ENCODE data around the gene ZMYND11. TPM values are rescaled to one million over a fixed set of nuclear protein-coding genes. Genes with fewer than 3 reads are reported as not detected.

ZMYND11 gene
- polyA plus RNA-seq, 3 donors = 7.0 to 11.8 (median 8.8) TPM

DNA sequence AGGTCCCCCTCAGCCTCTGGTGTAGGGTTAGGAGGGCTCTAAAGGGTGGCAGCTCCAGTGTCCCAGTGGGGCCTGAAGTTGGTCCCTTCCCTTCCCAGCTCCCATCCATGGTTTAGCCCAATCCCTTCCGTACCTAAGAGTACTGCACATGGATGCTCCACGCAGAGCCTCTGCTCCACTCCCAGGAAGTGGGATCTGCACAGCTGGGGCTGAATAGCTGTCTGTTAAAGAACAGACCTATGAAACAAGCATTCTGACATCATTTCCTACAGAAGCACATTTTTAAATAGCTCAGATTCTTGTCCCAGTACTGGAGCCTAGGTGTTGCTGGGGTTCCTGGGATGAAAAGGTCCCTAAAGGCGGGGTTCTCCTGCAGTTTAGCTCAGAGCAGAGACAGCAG is 135.9 kb downstream of the ZMYND11 start:
- H3K9me3 Mint-ChIP-seq = peaks cover 0 to 3% (median 0%) of the 10 kb centered on the region in 7 donors
- Histone ChIP-seq H3K27me3 (ENCODE audit: control insufficient read depth in 2 of 2, insufficient read depth in 2 of 2, low read length in 2 of 2) (no peaks in the 10 kb centered on the region), H3K4me1 (ENCODE audit: control insufficient read depth in 1 of 2, insufficient read depth in 2 of 2, low read length in 2 of 2) (no peaks in the 10 kb centered on the region), H3K4me3 (replicated peaks in 1 of 3; ENCODE audit: low read depth in 2 of 3, low read length in 3 of 3) (no peak overlapping the region), H3K36me3 (replicated peaks in 1 of 2; ENCODE audit: control insufficient read depth in 1 of 2, insufficient read depth in 2 of 2, low read length in 2 of 2) (no peaks in the 10 kb centered on the region), H2AFZ (ENCODE audit: insufficient read depth, low read depth, low read length, poor library complexity, severe bottlenecking) (no peak overlapping the region), H3K27ac (ENCODE audit: low read depth in 1 of 2, low read length in 2 of 2) (no peak overlapping the region), H3K9me3 (replicated peaks in 1 of 2; ENCODE audit: control insufficient read depth in 1 of 2, insufficient read depth in 1 of 2, low read length in 2 of 2) (no peaks in the 10 kb centered on the region), H3K9ac (ENCODE audit: insufficient read depth, low read length, poor library complexity, severe bottlenecking) (no peak overlapping the region), H3K79me2 (ENCODE audit: insufficient read depth, low read length) (no peaks in the 10 kb centered on the region), H4K20me1 (ENCODE audit: insufficient read depth, low read length) (no peaks in the 10 kb centered on the region), H3K4me2 (replicated peaks; ENCODE audit: extremely low read depth, low read length, poor library complexity, severe bottlenecking) (no peak overlapping the region)
- no peak for DNase-seq
- no peaks in the 10 kb centered on the region for H3K36me3 Mint-ChIP-seq
- H3K27ac Mint-ChIP-seq = no peak overlapping the region
- H3K27me3 Mint-ChIP-seq (ENCODE audit: low read depth in 3 of 3) = peaks cover 2 to 5% (median 5%) of the 10 kb centered on the region in 3 donors
- no peak overlapping the region for H3K4me3 Mint-ChIP-seq
- intact Hi-C loops (cut with micrococcal nuclease) = no loop called here
- TF ChIP-seq, protein P1, sequence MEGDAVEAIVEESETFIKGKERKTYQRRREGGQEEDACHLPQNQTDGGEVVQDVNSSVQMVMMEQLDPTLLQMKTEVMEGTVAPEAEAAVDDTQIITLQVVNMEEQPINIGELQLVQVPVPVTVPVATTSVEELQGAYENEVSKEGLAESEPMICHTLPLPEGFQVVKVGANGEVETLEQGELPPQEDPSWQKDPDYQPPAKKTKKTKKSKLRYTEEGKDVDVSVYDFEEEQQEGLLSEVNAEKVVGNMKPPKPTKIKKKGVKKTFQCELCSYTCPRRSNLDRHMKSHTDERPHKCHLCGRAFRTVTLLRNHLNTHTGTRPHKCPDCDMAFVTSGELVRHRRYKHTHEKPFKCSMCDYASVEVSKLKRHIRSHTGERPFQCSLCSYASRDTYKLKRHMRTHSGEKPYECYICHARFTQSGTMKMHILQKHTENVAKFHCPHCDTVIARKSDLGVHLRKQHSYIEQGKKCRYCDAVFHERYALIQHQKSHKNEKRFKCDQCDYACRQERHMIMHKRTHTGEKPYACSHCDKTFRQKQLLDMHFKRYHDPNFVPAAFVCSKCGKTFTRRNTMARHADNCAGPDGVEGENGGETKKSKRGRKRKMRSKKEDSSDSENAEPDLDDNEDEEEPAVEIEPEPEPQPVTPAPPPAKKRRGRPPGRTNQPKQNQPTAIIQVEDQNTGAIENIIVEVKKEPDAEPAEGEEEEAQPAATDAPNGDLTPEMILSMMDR (IDR thresholded peaks at IDR 0.05) = no peak
- H3K4me1 Mint-ChIP-seq = peaks cover 3% of the 10 kb centered on the region
- 86% methylated on average over 2 of the region's 3 CpGs for WGBS (ENCODE audit: insufficient coverage)

- Histone ChIP-seq H3K4me2 (replicated peaks; ENCODE audit: extremely low read depth, low read length, poor library complexity, severe bottlenecking) (no peak overlapping the region), H3K27ac (ENCODE audit: low read depth in 1 of 2, low read length in 2 of 2) (no peak overlapping the region), H3K9me3 (replicated peaks in 1 of 2; ENCODE audit: control insufficient read depth in 1 of 2, insufficient read depth in 1 of 2, low read length in 2 of 2) (no peaks in the 10 kb centered on the region), H3K4me1 (ENCODE audit: control insufficient read depth in 1 of 2, insufficient read depth in 2 of 2, low read length in 2 of 2) (no peaks in the 10 kb centered on the region), H3K9ac (ENCODE audit: insufficient read depth, low read length, poor library complexity, severe bottlenecking) (no peak overlapping the region), H3K27me3 (ENCODE audit: control insufficient read depth in 2 of 2, insufficient read depth in 2 of 2, low read length in 2 of 2) (no peaks in the 10 kb centered on the region), H3K79me2 (ENCODE audit: insufficient read depth, low read length) (no peaks in the 10 kb centered on the region), H2AFZ (ENCODE audit: insufficient read depth, low read depth, low read length, poor library complexity, severe bottlenecking) (no peak overlapping the region), H3K36me3 (replicated peaks in 1 of 2; ENCODE audit: control insufficient read depth in 1 of 2, insufficient read depth in 2 of 2, low read length in 2 of 2) (no peaks in the 10 kb centered on the region), H3K4me3 (replicated peaks in 1 of 3; ENCODE audit: low read depth in 2 of 3, low read length in 3 of 3) (no peak overlapping the region), H4K20me1 (ENCODE audit: insufficient read depth, low read length) (no peaks in the 10 kb centered on the region)
- H3K4me1 Mint-ChIP-seq = peaks cover 3% of the 10 kb centered on the region
- WGBS (ENCODE audit: insufficient coverage) = 100% methylated on average over 1 of the region's 6 CpGs
- no peak overlapping the region for H3K4me3 Mint-ChIP-seq
- TF ChIP-seq, protein P1 (IDR thresholded peaks at IDR 0.05) = no peak
- no peak for DNase-seq
- H3K27ac Mint-ChIP-seq = peak overlapping the region in 1 of 7 donors; percentile 47
- H3K36me3 Mint-ChIP-seq = no peaks in the 10 kb centered on the region
- intact Hi-C loops (cut with micrococcal nuclease) = no loop called here
- peaks cover 2 to 5% (median 5%) of the 10 kb centered on the region in 3 donors for H3K27me3 Mint-ChIP-seq (ENCODE audit: low read depth in 3 of 3)
- peaks cover 0 to 3% (median 0%) of the 10 kb centered on the region in 7 donors for H3K9me3 Mint-ChIP-seq
Observed at GRCh38 chr10:271722-272121, 136.5 kb downstream of the ZMYND11 start.
